Measurements from ENCODE around the gene XPNPEP2.

DNA sequence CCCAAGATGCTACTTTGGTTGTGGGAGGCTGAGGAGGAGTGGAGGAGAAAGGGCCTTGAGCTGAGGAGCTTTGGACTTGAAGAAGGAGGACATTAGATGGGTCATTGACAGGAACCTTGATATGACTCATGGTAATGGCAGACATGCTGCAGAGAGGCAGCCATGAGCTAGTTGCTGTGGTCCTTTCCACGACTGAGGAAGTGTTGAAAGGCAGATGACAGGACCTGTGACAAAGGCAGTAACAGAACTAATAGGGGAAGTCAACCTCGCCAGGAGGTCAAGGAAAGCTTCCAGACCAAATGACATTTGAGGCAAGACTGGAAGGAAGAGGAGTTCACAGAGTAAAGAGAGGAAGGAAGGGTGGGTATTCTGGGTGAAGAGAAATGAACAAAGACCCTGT, 7.6 kb upstream of the XPNPEP2 start:
- TF ChIP-seq, protein P1, sequence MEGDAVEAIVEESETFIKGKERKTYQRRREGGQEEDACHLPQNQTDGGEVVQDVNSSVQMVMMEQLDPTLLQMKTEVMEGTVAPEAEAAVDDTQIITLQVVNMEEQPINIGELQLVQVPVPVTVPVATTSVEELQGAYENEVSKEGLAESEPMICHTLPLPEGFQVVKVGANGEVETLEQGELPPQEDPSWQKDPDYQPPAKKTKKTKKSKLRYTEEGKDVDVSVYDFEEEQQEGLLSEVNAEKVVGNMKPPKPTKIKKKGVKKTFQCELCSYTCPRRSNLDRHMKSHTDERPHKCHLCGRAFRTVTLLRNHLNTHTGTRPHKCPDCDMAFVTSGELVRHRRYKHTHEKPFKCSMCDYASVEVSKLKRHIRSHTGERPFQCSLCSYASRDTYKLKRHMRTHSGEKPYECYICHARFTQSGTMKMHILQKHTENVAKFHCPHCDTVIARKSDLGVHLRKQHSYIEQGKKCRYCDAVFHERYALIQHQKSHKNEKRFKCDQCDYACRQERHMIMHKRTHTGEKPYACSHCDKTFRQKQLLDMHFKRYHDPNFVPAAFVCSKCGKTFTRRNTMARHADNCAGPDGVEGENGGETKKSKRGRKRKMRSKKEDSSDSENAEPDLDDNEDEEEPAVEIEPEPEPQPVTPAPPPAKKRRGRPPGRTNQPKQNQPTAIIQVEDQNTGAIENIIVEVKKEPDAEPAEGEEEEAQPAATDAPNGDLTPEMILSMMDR (IDR thresholded peaks at IDR 0.05): no peak
- no peak for TF ChIP-seq ZFX (IDR thresholded peaks at IDR 0.05; ENCODE audit: borderline replicate concordance)
